Spinal cord (tissue), 10 donors: ENCODE results near the gene AGAP2. TPM values are rescaled to one million over a fixed set of nuclear protein-coding genes. Genes with fewer than 3 reads are reported as not detected.

Experiments used
- DNase-seq, 6 donors: peaks; one replicate each; pipeline versions ENCODE4 v3.0.0 to v3.0.0-alpha.2; 2013 to 2015; ENCODE audit warnings: low spot score in 6 of 6, low read depth in 4 of 6
- H3K27ac ChIP-seq: one replicate; pipeline ENCODE4 v1.5.1; 2013; ENCODE audit warnings: low read depth, low read length, control low read depth
- H3K27me3 ChIP-seq: one replicate; pipeline ENCODE4 v1.6.1; 2013; ENCODE audit warnings: low read length; ENCODE audit not compliant: control insufficient read depth, insufficient read depth
- H3K36me3 ChIP-seq: one replicate; pipeline ENCODE4 v1.6.1; 2013; ENCODE audit warnings: low read length; ENCODE audit not compliant: control insufficient read depth, insufficient read depth
- H3K4me1 ChIP-seq: one replicate; pipeline ENCODE4 v1.6.1; 2013; ENCODE audit warnings: low read length; ENCODE audit not compliant: control insufficient read depth, insufficient read depth
- H3K4me3 ChIP-seq: one replicate; pipeline ENCODE4 v1.5.1; 2013; ENCODE audit warnings: low read depth, low read length, control low read depth
- H3K9me3 ChIP-seq: one replicate; pipeline ENCODE4 v1.6.1; 2013; ENCODE audit warnings: low read length; ENCODE audit not compliant: control insufficient read depth, insufficient read depth
- WGBS: methylation state at CpG from one replicate; pipeline ENCODE4 v1.1.5; 2013; ENCODE audit warnings: missing lambda C conversion rate; ENCODE audit not compliant: insufficient coverage; 5-methylcytosine and 5-hydroxymethylcytosine counted together
- polyA plus RNA-seq, 2 donors: library from polyadenylated mRNA; unstranded; fragments of 120-200 nt; gene quantifications; one replicate each; pipeline ENCODE4 v1.2.1, GENCODE V29; 2013; ENCODE audit not compliant: insufficient read length in 2 of 2
- total RNA-seq, 2 donors: library from RNA; depleted of rRNA in 1 of 2; stranded (reverse); fragments of 120-200 nt in 1 of 2; fragments of >200 nt in 1 of 2; gene quantifications; one replicate each; pipeline versions ENCODE4 v1.2.3 to v1.2.4, GENCODE V29; 2013 to 2014
- donor health status: healthy.

AGAP2 gene
- total and polyA plus RNA-seq, 4 donors: 13.0 to 120 (median 68.3) TPM

- Histone ChIP-seq H3K9me3 (no peaks in the 10 kb centered on the region), H3K27me3 (no peaks in the 10 kb centered on the region), H3K36me3 (peaks cover 33% of the 10 kb centered on the region), H3K4me1 (peaks cover 6% of the 10 kb centered on the region), H3K4me3 (no peak overlapping the region), H3K27ac (no peak overlapping the region)
- 94% methylated on average over 3 of the region's 3 CpGs for WGBS
- no peak for DNase-seq
Observed at GRCh38 chr12:57698414-57698813, 40.1 kb downstream of the AGAP2 start.

DNA sequence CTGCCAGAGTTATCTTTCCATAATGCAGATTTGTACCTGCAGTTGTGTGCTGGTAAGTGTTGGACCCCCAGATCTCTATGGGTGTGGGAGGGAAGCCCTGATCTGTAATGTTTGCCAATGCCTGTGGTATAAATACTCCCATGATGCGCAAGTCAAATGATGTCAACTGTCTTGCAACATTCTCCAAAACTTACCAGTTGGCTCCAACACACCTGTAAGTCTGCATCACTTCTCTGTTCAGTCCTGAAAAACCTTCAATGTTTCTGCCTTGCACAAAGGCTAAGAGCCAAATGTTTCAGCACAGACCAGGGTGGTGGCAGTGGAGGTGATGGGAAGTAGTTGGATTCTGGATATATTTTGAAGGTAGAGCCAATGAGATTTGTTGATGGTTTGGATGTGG, 41.5 kb downstream of the AGAP2 start:
- Histone ChIP-seq H3K4me1 (peaks cover 6% of the 10 kb centered on the region), H3K27ac (no peak overlapping the region), H3K9me3 (no peaks in the 10 kb centered on the region), H3K4me3 (no peak overlapping the region), H3K36me3 (peaks cover 33% of the 10 kb centered on the region), H3K27me3 (no peaks in the 10 kb centered on the region)
- no CpG with 5 or more reads among the region's 1 CpG for WGBS
- DNase-seq: no peak

- Histone ChIP-seq H3K27ac (no peak overlapping the region), H3K9me3 (no peaks in the 10 kb centered on the region), H3K4me1 (peaks cover 6% of the 10 kb centered on the region), H3K36me3 (peaks cover 33% of the 10 kb centered on the region), H3K27me3 (no peaks in the 10 kb centered on the region), H3K4me3 (no peak overlapping the region)
- no peak for DNase-seq
- WGBS: 100% methylated on average over 8 of the region's 11 CpGs
Observed at GRCh38 chr12:57695770-57696432, 42.6 kb downstream of the AGAP2 start.

- Histone ChIP-seq H3K27me3 (no peaks in the 10 kb centered on the region), H3K27ac (peak overlapping the region; percentile 67), H3K4me3 (peak overlapping the region; percentile 80), H3K9me3 (no peaks in the 10 kb centered on the region), H3K36me3 (peaks cover 29% of the 10 kb centered on the region), H3K4me1 (peaks cover 6% of the 10 kb centered on the region)
- DNase-seq: peak in 1 of 6 donors; percentile 20
- 0% methylated on average over 6 of the region's 15 CpGs for whole genome bisulfite sequencing
Observed at GRCh38 chr12:57694459-57695019, 44.0 kb downstream of the AGAP2 start.

DNA sequence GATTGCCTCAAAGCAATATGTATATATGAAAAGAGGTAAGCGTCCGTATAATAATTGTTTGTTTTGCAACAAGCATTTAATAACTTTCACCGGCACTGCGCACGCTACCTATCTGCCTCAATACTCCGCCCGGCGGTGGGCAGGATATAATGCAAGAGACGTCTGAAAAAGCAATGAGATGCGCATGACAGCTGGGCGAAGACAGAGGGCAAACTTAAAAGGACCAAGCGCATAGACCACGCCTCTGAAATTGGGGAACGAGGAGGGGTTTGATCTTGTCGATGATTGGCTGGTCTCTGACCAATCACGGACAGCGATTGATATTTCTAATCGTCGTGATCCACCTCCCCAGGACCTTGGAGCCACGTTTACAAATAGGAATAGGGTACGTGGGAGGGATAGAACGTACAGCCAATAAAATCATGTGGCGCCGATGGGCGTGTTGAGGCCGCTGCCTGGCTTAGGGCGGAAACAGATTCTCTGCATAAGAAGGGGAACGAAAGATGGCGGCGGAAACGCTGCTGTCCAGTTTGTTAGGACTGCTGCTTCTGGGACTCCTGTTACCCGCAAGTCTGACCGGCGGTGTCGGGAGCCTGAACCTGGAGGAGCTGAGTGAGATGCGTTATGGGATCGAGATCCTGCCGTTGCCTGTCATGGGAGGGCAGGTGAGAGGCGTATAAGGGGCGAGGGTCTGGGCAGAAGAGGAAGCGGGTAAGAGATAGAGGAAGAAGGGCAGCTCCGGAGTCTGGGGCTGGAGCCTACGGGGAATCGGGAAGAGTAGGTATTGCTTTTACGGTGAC, 44.7 kb downstream of the AGAP2 start, which contains the start of gene OS9:
Gene OS9 (plus strand): TSS at position 474 of the 800 bp plus-strand sequence. CDS start 30 bp downstream, at position 504.
- peaks cover 26% of the 10 kb centered on the region for H3K36me3 ChIP-seq
- peak within 1 kb of the TSS; percentile 80 for H3K4me3 ChIP-seq
- peak; percentile 97 to 100 (median 98) for DNase-seq
- WGBS: under 1% methylated on average over 42 of the region's 45 CpGs
- H3K4me1 ChIP-seq: peaks cover 6% of the 10 kb centered on the region
- peak within 1 kb of the TSS; percentile 67 for H3K27ac ChIP-seq
- H3K9me3 ChIP-seq: no peaks in the 10 kb centered on the region
- H3K27me3 ChIP-seq: no peaks in the 10 kb centered on the region

DNA sequence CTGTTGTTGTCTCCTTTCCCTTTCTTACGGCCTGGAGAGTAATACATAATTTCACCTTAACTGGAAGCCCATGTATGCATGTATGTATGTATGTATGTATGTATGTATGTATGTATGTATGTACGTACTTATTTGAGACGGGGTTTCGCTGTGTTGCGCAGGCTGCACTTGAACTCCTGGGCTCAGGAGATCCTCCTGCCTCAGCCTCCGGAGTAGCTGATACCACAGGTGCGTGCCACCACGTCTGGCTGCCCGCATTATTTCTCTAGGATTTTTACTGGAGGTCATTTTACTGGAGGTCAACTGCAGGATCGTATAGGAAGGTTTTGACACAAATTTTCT, 45.3 kb downstream of the AGAP2 start:
- H3K4me1 ChIP-seq: peaks cover 6% of the 10 kb centered on the region
- DNase-seq: no peak
- H3K9me3 ChIP-seq: no peaks in the 10 kb centered on the region
- H3K27me3 ChIP-seq: no peaks in the 10 kb centered on the region
- H3K27ac ChIP-seq: no peak overlapping the region
- peak overlapping the region; percentile 80 for H3K4me3 ChIP-seq
- WGBS: 70% methylated on average over 4 of the region's 10 CpGs
- H3K36me3 ChIP-seq: peaks cover 21% of the 10 kb centered on the region

DNA sequence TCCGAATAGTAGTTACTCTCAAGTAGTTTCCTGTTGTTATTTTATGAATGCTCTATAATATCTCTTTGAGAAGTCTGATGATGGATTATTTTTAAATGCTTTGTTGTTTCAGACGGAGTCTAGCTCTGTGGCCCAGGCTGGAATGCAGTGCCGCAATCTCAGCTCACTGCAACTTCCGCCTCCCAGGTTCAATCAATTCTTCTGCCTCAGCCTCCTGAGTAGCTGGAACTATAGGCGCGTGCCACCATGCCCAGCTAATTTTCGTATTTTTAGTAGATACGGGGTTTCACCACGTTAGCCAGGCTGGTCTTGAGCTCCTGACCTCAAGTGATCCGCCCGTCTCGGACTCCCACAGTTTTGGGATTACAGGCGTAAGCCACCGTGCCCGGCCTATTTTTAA, 46.0 kb downstream of the AGAP2 start:
- Histone ChIP-seq H3K36me3 (peaks cover 16% of the 10 kb centered on the region), H3K4me1 (peaks cover 6% of the 10 kb centered on the region), H3K4me3 (no peak overlapping the region), H3K9me3 (no peaks in the 10 kb centered on the region), H3K27me3 (peaks cover 2% of the 10 kb centered on the region), H3K27ac (no peak overlapping the region)
- no peak for DNase-seq
- WGBS: 92% methylated on average over 8 of the region's 15 CpGs

DNA sequence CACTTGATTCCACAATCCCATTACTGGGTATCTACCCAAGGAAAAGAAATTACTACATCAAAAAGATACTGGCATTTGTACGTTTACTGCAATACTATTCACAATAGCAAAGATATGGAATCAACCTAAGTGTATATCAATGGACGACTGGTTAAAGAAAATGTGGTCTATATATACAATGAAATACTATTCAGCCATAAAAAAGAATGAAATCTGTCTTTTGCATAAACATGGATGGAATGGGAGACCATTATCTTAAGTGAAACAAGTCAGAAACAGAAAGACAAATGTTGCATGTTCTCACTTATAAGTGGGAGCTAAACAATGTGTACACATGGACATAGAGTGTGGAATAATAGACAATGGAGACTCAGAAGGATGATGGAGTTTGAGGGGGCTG, 49.6 kb downstream of the AGAP2 start:
- no peaks in the 10 kb centered on the region for H3K36me3 ChIP-seq
- WGBS: no CpG with 5 or more reads among the region's 2 CpGs
- no peak overlapping the region for H3K27ac ChIP-seq
- H3K4me3 ChIP-seq: no peak overlapping the region
- H3K4me1 ChIP-seq: no peaks in the 10 kb centered on the region
- H3K9me3 ChIP-seq: no peaks in the 10 kb centered on the region
- peaks cover 5% of the 10 kb centered on the region for H3K27me3 ChIP-seq
- no peak for DNase-seq

DNA sequence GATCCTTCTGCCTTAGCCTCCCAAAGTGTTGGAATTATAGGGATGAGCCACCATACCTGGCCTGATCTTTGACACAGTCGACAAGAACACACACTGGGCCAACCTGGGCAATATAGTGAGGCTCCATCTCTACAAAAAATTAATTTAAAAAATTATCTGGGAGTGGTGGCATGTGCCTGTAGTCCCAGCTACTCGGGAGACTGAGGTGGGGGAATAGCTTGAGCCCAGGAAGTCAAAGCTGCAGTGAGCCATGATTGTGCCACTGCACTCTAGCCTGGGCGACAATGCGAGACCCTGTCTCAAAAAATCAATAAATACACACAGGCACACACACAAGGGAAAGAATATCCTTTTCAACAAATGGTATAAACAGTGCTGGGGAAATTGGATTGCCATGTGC, 50.7 kb downstream of the AGAP2 start:
- peaks cover 5% of the 10 kb centered on the region for H3K27me3 ChIP-seq
- no peaks in the 10 kb centered on the region for H3K9me3 ChIP-seq
- WGBS: 80% methylated on average over 1 of the region's 4 CpGs
- DNase-seq: no peak
- no peaks in the 10 kb centered on the region for H3K36me3 ChIP-seq
- H3K4me1 ChIP-seq: no peaks in the 10 kb centered on the region
- H3K27ac ChIP-seq: no peak overlapping the region
- no peak overlapping the region for H3K4me3 ChIP-seq
